Effector CD8-positive, alpha-beta T cell (primary cell): Measurements from ENCODE around the gene CLASP1.
"Not testable (repeated sequence)": the region's sequence is repeated elsewhere in the genome, so short reads cannot be mapped to it uniquely, and the experiment has no call there.

Source experiments
- DNase-seq: peaks from one replicate; lab custom pipeline; 2025; lab: John Stamatoyannopoulos, UW

The CLASP1 gene

DNA sequence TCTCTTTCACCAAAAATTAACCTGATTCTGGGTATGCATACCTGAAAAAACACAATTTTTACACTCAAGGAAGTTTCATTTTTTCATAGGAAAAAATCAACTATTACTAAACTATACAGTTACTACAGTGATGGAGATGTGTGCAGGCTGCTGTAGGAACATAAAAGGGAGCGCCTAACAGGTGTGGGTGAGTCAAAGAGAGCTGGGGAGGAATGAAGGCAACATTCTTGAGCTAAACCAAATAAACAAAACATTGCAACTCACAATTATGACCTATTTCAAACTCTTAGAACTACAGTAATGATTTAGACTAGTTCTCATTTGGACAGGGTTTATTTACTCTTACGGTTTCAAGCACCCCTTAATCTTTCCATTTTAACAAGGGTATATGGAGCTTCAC is 13.4 kb upstream of the CLASP1 start:
- DNase-seq = no peak

DNA sequence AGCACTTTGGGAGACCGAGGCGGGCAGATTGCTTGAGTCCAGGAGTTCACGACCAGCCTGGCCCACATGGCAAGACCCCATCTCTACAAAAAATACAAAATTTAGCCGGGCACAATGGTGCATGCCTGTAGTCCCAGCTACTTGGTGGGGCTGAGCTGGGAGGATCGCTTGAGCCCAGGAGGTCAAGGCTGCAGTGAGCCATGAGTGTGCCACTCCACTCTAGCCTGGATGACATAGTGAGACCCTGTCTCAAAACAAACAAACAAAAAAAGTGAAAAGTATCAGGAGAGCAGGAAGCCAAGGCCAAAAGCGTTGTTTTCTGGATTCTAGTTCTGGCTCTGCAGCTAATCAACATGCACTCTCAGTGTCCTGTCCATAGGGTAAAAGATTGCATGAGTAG is 10.7 kb upstream of the CLASP1 start:
- no peak for DNase-seq

GRCh38 chr2:121658393-121658792 is 9.1 kb upstream of the CLASP1 start:
- DNase-seq = not testable (repeated sequence)

DNA sequence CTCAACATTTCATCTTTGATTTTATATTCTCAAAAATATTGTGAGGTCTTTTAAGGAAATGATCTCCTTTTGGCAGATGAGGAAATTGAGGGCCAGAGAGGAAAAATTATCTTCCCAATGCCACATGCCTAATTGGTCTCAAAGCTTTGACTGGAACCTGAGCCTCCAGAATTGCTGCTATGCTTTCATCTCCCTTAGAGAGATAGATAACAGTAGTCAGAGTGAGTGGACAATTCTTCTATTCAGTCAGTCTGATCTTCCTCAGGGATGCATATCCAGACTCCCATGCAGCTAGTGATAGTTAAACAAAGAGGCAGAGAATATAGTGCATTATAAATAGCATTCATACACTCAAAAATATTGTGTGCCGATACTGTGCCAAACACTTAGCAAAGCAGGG is 3.8 kb upstream of the CLASP1 start:
- no peak for DNase-seq

- no peak for DNase-seq
Observed at GRCh38 chr2:121650315-121650930, 1.2 kb upstream of the CLASP1 start.

DNA sequence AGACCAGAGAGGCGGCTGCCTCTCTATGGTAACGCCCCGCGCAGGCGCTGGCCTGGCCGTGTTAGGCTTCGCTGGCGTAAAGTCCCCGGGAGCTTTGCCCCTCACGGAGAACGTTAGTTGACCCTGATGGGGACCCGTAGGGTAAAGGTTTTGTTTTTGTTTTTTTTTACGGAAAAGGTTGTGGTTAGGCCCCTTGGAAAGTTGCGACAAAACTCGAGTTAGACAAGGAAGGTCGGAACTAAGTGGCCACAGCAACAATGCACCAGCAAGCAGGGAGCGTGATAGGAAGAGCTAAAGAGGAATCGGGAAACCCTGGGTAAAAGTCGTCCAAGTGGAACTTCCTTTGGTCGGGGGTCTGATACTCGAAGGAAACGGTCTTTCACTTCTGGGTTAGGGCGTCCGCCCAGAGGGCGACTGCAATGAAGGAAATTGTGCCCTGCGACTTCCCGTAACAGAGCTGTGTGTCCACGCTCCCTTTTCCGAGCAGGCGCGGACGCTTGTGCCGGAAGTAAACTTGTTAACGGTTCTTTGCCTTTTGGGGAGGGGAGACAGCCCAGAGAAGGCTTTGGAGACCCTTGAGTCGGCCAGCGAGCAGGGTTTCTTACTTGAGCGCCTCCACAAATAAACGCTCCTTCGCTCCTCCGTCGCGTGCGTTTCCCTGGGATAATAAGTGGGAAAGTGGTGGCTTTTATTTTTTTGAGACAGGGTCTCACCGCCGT is 493 bp upstream of the CLASP1 start:
- peak; percentile 93 for DNase-seq

DNA sequence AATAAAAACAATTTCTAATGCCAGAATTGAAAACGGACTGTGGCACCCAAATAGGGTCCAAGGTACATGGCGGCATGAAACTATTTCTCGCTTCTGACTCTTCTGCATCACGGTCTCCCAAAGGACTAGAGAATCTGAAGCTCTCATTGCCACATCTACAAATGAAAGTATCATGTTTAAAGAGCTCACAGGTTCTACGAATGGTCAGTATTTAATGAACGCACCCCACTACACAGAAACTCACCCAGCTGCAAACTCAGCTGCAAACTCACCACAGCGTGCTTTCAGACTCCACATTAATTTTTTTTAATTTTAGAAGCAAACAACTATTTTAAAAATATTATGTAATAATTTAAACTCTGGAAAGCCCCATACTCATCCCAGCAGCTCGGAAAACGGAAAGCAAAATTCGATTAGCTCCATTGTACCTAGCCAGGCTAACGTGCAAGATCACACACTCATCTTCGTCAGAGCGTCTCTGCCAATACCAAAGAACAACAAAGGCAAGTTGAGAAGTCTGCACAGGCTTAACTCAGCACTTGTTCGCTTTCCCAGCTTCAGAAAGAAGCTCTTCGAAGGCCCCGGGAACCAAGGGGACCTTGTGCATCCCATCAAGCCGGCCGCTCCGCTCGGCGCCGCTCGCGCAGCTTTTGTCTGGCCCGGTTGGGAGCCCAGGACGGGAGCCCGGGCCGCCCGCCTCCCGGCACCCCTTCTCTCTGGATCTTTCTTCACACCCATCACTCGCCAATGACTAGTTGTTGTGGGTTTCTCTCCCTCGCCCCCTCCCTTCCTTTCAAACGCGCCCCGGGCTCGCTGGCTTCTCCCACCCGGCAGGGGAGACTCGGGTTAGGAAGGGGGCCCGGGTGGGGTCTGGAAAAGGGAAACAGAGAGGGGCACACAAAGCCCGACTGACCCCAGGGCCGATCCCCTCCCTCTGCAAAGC is 785 bp downstream of the CLASP1 start:
- DNase-seq = peak; percentile 37

DNA sequence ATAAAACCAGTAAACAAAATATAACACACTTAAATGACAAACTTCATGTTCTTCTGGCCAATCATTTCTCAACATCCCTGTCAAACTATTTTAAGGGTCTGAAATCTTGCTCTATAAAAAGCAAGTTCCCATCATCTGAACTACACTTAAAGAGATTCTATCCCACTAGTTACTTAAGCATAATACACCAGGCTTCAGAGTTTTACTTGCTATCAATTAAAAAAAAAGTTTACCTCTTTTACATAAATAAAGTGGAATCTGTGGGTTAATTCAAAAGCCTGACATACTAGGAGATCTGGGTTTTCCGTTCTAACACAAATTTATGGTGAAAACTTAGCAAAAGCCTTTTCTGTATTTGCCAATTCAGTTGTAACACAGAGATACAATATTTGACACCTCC is 1.9 kb downstream of the CLASP1 start:
- no peak for DNase-seq

DNA sequence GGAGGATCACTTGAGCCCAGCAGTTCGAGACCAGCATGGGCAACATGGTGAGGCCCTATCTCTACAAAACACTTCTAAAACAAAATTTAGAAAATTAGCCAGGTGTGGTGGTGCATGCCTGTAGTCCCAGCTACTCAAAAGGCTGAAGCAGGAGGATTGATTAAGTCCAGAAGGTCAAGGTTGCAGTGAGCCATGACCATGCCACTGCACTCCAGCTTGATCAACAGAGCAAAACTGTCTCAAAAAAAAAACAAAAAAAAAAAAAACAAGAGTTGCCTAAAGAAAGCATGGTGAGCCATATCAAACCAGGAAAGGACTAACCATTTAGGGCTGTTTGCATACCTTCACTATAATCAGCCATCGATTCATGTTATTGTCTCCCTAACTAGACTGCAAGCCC is 4.5 kb downstream of the CLASP1 start:
- no peak for DNase-seq

DNA sequence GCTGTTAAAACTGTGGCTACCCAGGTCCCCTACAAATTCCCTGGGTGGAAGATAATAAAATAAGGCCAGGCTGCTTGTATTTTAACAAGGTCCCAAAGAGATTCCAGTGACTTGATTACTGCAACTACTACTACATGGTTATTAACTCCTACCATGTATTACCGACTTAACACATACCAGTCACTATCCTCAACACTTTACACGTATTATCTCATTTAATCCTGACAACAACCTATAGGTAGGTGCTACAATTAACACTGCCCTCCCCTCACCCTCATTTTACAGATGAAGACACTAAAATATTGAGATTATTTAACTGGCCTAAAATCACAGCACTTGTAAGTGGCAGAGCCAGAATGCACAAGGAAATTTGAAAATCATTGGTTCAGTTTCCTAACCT is 5.4 kb downstream of the CLASP1 start:
- no peak for DNase-seq

DNA sequence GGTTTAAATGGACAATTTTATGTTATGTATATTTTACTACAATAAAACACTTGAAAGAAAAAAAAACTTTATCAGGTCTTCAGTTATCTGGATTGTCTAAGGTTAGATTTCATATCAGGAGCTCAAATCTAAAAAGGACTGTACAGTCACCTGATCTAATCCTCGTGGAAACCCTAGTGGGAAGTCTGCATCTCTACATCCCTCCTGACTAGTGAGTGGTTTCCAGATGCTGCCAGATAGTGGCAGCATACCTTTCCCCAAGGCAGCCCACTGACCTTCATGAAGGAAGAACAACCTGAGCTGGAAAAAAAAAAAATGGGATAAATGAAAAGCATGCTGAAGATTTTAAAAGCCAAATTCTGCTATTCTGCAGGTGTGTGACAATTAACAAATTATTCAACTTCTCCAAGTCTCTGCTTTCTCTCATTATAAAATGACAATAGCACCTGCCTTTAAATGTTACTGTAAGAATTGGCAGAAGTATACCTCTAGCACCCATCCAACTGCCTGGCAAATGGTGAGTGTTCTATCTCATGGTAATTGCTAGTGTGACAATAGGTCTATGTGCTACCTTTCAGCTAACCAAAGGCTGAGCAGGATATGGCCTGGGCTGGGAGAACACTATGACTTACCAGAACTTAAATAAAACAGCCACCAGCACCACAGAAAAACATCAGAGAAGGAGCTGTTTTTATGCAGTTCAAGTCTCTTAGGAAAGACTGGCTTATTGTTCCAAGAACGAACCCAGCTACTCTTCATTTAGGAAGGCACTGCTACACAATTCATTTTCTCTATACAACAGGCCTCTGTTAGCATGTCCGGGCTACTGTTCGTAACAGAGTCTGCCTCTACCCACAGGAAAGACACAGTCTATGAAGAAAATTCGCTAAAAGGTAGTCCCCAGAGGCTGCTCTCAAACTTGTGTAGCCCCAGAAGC is 8.6 kb downstream of the CLASP1 start:
- DNase-seq = no peak

DNA sequence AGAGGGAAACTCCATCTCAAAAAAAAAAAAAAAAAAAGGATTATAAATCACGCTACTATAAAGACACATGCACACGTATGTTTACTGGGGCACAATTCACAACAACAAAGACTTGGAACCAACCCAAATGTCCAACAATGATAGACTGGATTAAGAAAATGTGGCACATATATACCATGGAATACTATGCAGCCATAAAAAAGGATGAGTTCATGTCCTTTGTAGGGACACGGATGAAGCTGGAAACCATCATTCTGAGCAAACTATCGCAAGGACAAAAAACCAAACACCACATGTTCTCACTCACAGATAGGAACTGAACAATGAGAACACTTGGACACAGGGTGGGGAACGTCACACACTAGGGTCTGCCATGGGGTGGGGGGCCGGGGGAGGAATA is 9.4 kb downstream of the CLASP1 start:
- not testable (repeated sequence) for DNase-seq

DNA sequence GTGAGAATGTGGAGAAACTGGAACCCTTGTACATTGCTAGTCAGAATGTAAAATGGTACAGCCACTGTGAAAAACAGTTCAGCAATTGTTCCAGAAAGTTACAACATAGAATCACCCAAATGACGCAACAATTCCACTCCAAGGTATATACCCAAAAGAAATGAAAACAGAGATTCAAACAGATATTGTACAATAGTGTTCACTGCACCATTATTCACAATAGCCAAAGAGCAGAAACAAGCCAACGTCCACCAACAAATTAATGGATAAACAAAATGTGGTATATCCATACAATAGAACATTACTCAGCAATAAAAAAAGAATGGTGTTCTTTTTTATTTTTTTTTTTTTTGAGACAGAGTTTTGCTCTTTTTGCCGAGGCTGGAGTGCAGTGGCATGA is 10.9 kb downstream of the CLASP1 start:
- no peak for DNase-seq

GRCh38 chr2:121635371-121635770 is 13.9 kb downstream of the CLASP1 start:
- no peak for DNase-seq

GRCh38 chr2:121634354-121635307 is 14.6 kb downstream of the CLASP1 start:
- no peak for DNase-seq

DNA sequence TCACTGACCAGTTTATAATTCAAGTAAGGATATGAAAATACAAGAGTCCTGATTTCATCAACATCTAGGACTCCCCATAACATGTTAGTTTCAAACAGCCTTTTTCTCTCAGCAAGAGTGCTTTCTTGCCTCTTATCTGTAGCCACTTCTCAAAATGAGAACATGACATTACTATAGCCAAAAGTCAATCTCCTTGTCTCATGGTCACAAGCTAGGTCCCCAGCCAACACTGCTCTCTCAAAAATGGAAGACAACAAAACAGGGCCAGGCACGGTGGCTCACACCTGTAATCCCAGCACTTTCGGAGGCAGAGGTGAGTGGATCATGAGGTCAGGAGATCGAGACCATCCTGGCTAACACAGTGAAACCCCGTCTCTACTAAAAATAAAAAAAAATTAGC is 15.8 kb downstream of the CLASP1 start:
- DNase-seq = no peak

GRCh38 chr2:121627525-121628050 is 21.7 kb downstream of the CLASP1 start:
- DNase-seq = no peak

DNA sequence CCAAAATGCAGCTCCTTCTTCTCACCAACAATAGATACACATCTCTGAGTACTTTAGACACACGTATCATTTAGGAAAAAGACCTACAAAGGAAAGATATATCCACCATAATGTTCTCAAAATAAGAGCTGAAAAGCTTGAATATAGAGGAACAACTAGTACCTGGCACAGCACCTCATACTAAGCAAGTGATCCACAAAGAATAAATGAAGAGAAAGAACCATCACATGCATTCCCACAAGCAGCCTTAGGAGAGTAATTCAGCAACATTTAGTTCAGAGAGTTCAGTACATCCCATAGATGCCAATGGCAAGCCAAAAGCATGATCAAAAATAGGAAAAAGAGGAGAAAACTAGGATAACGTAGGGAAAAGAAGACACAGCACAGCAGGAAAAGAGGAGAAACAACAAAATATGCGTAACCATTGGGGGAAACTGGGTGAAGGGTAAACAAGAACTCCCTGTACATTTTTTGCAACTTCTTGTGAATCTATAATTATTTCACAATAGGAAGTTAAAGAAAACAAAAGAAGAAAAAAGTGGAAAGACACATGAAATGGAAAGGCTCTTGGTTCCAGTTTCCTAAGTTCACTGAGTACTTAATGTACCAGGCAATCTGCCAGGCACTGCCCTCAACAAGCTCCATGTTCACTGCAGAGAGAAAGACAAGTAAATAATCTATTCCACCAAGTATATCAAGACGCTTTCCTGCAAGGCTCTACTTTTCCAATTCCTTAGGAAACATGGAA is 22.3 kb downstream of the CLASP1 start:
- DNase-seq = no peak

DNA sequence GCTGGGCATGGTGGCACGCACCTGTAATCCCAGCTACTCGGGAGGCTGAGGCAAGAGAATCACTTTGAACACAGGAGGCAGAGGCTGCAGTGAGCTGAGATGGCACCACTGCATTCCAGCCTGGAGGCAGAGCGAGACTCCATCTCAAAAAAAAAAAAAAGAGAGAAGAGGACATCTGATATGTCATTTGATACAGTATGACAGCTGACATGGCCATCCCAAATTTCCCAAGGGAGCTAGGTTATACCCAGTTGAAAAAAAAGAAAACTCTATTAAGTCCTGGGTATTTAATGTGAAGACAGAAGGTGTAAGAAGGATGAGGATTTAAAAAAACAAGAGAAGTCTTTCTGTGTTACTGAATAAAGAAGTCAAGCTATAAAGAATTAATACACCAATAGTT is 23.3 kb downstream of the CLASP1 start:
- no peak for DNase-seq
